CD4-positive, alpha-beta memory T cell (primary cell): ENCODE measurements around the gene ARHGAP31. TPM values are rescaled to one million over a fixed set of nuclear protein-coding genes. Genes with fewer than 3 reads are reported as not detected.
"Not testable (repeated sequence)": the region's sequence is repeated elsewhere in the genome, so short reads cannot be mapped to it uniquely, and the experiment has no call there.

ENCODE experiments used
- CTCF ChIA-PET: fragments of 350-600 bp; sonication (Branson Sonifier 250); formaldehyde crosslinking; loops from one replicate; lab custom pipeline; 2021; ENCODE audit warnings: inconsistent platforms; ENCODE audit not compliant: partially characterized antibody; lab: Charles Lee
- POLR2A ChIA-PET: fragments of 350-600 bp; sonication (Branson Sonifier 250); formaldehyde crosslinking; loops from one replicate; lab custom pipeline; 2021; ENCODE audit not compliant: partially characterized antibody; lab: Charles Lee
- DNase-seq, 5 donors: peaks; one replicate each; pipeline versions ENCODE4 v3.0.0 to v3.0.0-alpha.2; 2020 to 2022; ENCODE audit warnings: mixed read lengths in 1 of 5
- H3K27ac ChIP-seq: one replicate; pipeline ENCODE4 v1.7.0; 2013; ENCODE audit warnings: low read depth, low read length
- H3K27me3 ChIP-seq: 2 replicates; pipeline ENCODE4 v1.7.0; 2013; ENCODE audit warnings: mild to moderate bottlenecking, low read length, moderate library complexity; ENCODE audit not compliant: insufficient read depth
- H3K36me3 ChIP-seq: 2 replicates; pipeline ENCODE4 v1.7.0; 2013; ENCODE audit warnings: mild to moderate bottlenecking, low read length, moderate library complexity; ENCODE audit not compliant: insufficient read depth
- H3K4me1 ChIP-seq: 2 replicates; pipeline ENCODE4 v1.7.0; 2013; ENCODE audit warnings: mild to moderate bottlenecking, low read length, moderate library complexity; ENCODE audit not compliant: insufficient read depth
- H3K4me3 ChIP-seq, 2 donors: one replicate each; pipeline ENCODE4 v1.7.0; 2013; ENCODE audit warnings: low read length in 2 of 2, mild to moderate bottlenecking in 1 of 2
- H3K9me3 ChIP-seq, 2 donors: one replicate each; pipeline ENCODE4 v1.7.0; 2013; ENCODE audit warnings: low read length in 2 of 2, control low read depth in 1 of 2; ENCODE audit not compliant: control insufficient read depth in 1 of 2
- H3K27ac Mint-ChIP-seq, 7 donors: one replicate each; pipeline ENCODE4 v1.8.0; 2020 to 2021; ENCODE audit warnings: mixed read lengths in 7 of 7, mild to moderate bottlenecking in 6 of 7, inconsistent platforms in 3 of 7, moderate library complexity in 3 of 7
- H3K27me3 Mint-ChIP-seq, 2 donors: one replicate each; pipeline ENCODE4 v1.8.0; 2020 to 2021; ENCODE audit warnings: mixed read lengths in 2 of 2
- H3K36me3 Mint-ChIP-seq, 2 donors: one replicate each; pipeline ENCODE4 v1.8.0; 2020 to 2021; ENCODE audit warnings: mixed read lengths in 2 of 2, inconsistent platforms in 1 of 2, mild to moderate bottlenecking in 1 of 2
- H3K4me1 Mint-ChIP-seq, 4 donors: one replicate each; pipeline ENCODE4 v1.8.0; 2020 to 2021; ENCODE audit warnings: mixed read lengths in 4 of 4, mild to moderate bottlenecking in 1 of 4
- H3K4me3 Mint-ChIP-seq, 8 donors: one replicate each; pipeline ENCODE4 v1.8.0; 2020 to 2021; ENCODE audit warnings: mixed read lengths in 8 of 8, mild to moderate bottlenecking in 7 of 8, moderate library complexity in 6 of 8, inconsistent platforms in 3 of 8
- H3K9me3 Mint-ChIP-seq, 8 donors: one replicate each; pipeline ENCODE4 v1.8.0; 2020 to 2021; ENCODE audit warnings: mixed read lengths in 8 of 8, mild to moderate bottlenecking in 5 of 8, inconsistent platforms in 3 of 8, moderate library complexity in 1 of 8
- intact Hi-C: fragments of 100-400 bp; cut with micrococcal nuclease; formaldehyde crosslinking; loops from one replicate; pipeline ENCODE4 v1.15.1; 2023
- polyA plus RNA-seq, 2 donors: library from polyadenylated mRNA; unstranded; fragments of 300-500 nt; fragmentation: Illumina TruSeq; gene quantifications; one replicate each; pipeline ENCODE4 v1.2.3, GENCODE V29; 2021
- total RNA-seq, 2 experiments: library from RNA; stranded (reverse); gene quantifications; one replicate each; pipeline ENCODE4 v1.2.3, GENCODE V29; 2021

ARHGAP31 gene
- total and polyA plus RNA-seq, 4 experiments from 2014 or later, result 1.2 to 6.2 (median 5.1) TPM

GRCh38 chr3:119301662-119302061, 7.5 kb downstream of the ARHGAP31 start:
- H3K36me3 ChIP-seq, result no peaks in the 10 kb centered on the region
- ChIA-PET CTCF (no interaction called here), POLR2A (no interaction called here)
- H3K4me1 ChIP-seq, result peaks cover 23% of the 10 kb centered on the region
- Mint-ChIP-seq H3K27me3 (no peaks in the 10 kb centered on the region), H3K36me3 (peaks cover 14% of the 10 kb centered on the region in 2 donors), H3K4me1 (peaks cover 19 to 50% (median 28%) of the 10 kb centered on the region in 4 donors), H3K9me3 (no peaks in the 10 kb centered on the region), H3K4me3 (no peak overlapping the region), H3K27ac (peak overlapping the region in 4 of 7 donors; percentile 1 to 61 (median 25))
- H3K27ac ChIP-seq, result no peak overlapping the region
- no peak overlapping the region for H3K4me3 ChIP-seq
- no peaks in the 10 kb centered on the region for H3K27me3 ChIP-seq
- intact Hi-C loops, result no loop called here
- H3K9me3 ChIP-seq, result no peaks in the 10 kb centered on the region
- no peak for DNase-seq

- Mint-ChIP-seq H3K27ac (no peak overlapping the region), H3K4me1 (peaks cover 11 to 37% (median 18%) of the 10 kb centered on the region in 4 donors), H3K9me3 (no peaks in the 10 kb centered on the region), H3K27me3 (no peaks in the 10 kb centered on the region), H3K4me3 (no peak overlapping the region), H3K36me3 (peaks cover 14 to 15% of the 10 kb centered on the region in 2 donors)
- H3K4me3 ChIP-seq, result no peak overlapping the region
- no peaks in the 10 kb centered on the region for H3K27me3 ChIP-seq
- no peaks in the 10 kb centered on the region for H3K9me3 ChIP-seq
- no peak overlapping the region for H3K27ac ChIP-seq
- CTCF ChIA-PET, result no interaction called here
- peaks cover 10% of the 10 kb centered on the region for H3K4me1 ChIP-seq
- no peak for DNase-seq
- intact Hi-C loops, result no loop called here
- POLR2A ChIA-PET, result interaction anchor here (1.2 to 2.5 kb wide), 2 partner anchors 8 to 20 kb away, joined by 3 to 12 read pairs; partner anchors contain the start of gene ARHGAP31
- no peaks in the 10 kb centered on the region for H3K36me3 ChIP-seq
Observed at GRCh38 chr3:119302697-119303551, 8.7 kb downstream of the ARHGAP31 start.

- no peaks in the 10 kb centered on the region for H3K27me3 Mint-ChIP-seq
- H3K4me1 Mint-ChIP-seq, result peaks cover 7 to 28% (median 9%) of the 10 kb centered on the region in 4 donors
- POLR2A ChIA-PET, result interaction anchor here (0.7 to 2.5 kb wide), 3 partner anchors 10 to 733 kb away, joined by 3 to 12 read pairs (median 3); partner anchors contain the start of gene ARHGAP31
- intact Hi-C loops, result no loop called here
- Histone ChIP-seq H3K4me1 (peaks cover 7% of the 10 kb centered on the region), H3K36me3 (no peaks in the 10 kb centered on the region), H3K9me3 (no peaks in the 10 kb centered on the region), H3K27me3 (no peaks in the 10 kb centered on the region), H3K4me3 (no peak overlapping the region), H3K27ac (no peak overlapping the region)
- peaks cover 6 to 22% of the 10 kb centered on the region in 2 donors for H3K36me3 Mint-ChIP-seq
- peak overlapping the region in 2 of 7 donors; percentile 18 to 57 for H3K27ac Mint-ChIP-seq
- no peaks in the 10 kb centered on the region for H3K9me3 Mint-ChIP-seq
- DNase-seq, result no peak
- H3K4me3 Mint-ChIP-seq, result no peak overlapping the region
- CTCF ChIA-PET, result no interaction called here
Observed at GRCh38 chr3:119304201-119304713, 10.1 kb downstream of the ARHGAP31 start.

GRCh38 chr3:119305286-119305685, 11.1 kb downstream of the ARHGAP31 start:
- Mint-ChIP-seq H3K27ac (peak overlapping the region in 1 of 7 donors; percentile 62), H3K4me1 (peaks cover 6 to 31% (median 8%) of the 10 kb centered on the region in 4 donors), H3K27me3 (no peaks in the 10 kb centered on the region), H3K4me3 (no peak overlapping the region), H3K9me3 (no peaks in the 10 kb centered on the region), H3K36me3 (peaks cover 6 to 23% of the 10 kb centered on the region in 2 donors)
- Histone ChIP-seq H3K9me3 (no peaks in the 10 kb centered on the region), H3K4me3 (no peak overlapping the region), H3K27ac (no peak overlapping the region), H3K36me3 (no peaks in the 10 kb centered on the region), H3K4me1 (peaks cover 7% of the 10 kb centered on the region), H3K27me3 (no peaks in the 10 kb centered on the region)
- CTCF ChIA-PET, result interaction anchor here (0.8 to 1.2 kb wide), 2 partner anchors 11 to 16 kb away, joined by 3 read pairs; partner anchors contain the start of gene ARHGAP31
- intact Hi-C loops, result no loop called here
- DNase-seq, result no peak
- POLR2A ChIA-PET, result interaction anchor here (0.7 to 2.5 kb wide), 3 partner anchors 11 to 732 kb away, joined by 3 to 12 read pairs (median 3); partner anchors contain the start of gene ARHGAP31

- H3K36me3 ChIP-seq, H3K4me3 ChIP-seq, H3K27ac Mint-ChIP-seq, DNase-seq, H3K27ac ChIP-seq, H3K9me3 ChIP-seq, H3K27me3 Mint-ChIP-seq, intact Hi-C loops, H3K27me3 ChIP-seq, H3K4me1 ChIP-seq, H3K9me3 Mint-ChIP-seq, H3K4me3 Mint-ChIP-seq: not testable (repeated sequence)
- Mint-ChIP-seq H3K4me1 (peaks cover 4 to 35% (median 11%) of the 10 kb centered on the region in 4 donors), H3K36me3 (peaks cover 9 to 29% of the 10 kb centered on the region in 2 donors)
- POLR2A ChIA-PET, result interaction anchor here (0.9 to 1.4 kb wide), 2 partner anchors 12 to 13 kb away, joined by 3 read pairs; partner anchors contain the start of gene ARHGAP31
- CTCF ChIA-PET, result interaction anchor here (0.9 kb wide), 1 partner anchor 8 kb away, joined by 3 read pairs; no protein-coding TSS in a partner anchor
Observed at GRCh38 chr3:119306378-119306777, 12.2 kb downstream of the ARHGAP31 start.

- no peak overlapping the region for H3K4me3 Mint-ChIP-seq
Observed at GRCh38 chr3:119308355-119308754, 14.2 kb downstream of the ARHGAP31 start.

GRCh38 chr3:119309591-119309990, 15.4 kb downstream of the ARHGAP31 start:
- no peak overlapping the region for H3K4me3 Mint-ChIP-seq
- no peaks in the 10 kb centered on the region for H3K9me3 Mint-ChIP-seq
- H3K36me3 ChIP-seq, result no peaks in the 10 kb centered on the region
- H3K27me3 ChIP-seq, result no peaks in the 10 kb centered on the region
- H3K36me3 Mint-ChIP-seq, result peaks cover 7 to 29% of the 10 kb centered on the region in 2 donors
- POLR2A ChIA-PET, result no interaction called here
- H3K9me3 ChIP-seq, result no peaks in the 10 kb centered on the region
- H3K4me1 Mint-ChIP-seq, result peaks cover 5 to 19% (median 11%) of the 10 kb centered on the region in 4 donors
- no peaks in the 10 kb centered on the region for H3K4me1 ChIP-seq
- no peaks in the 10 kb centered on the region for H3K27me3 Mint-ChIP-seq
- no peak overlapping the region for H3K4me3 ChIP-seq
- H3K27ac Mint-ChIP-seq, result no peak overlapping the region
- CTCF ChIA-PET, result no interaction called here
- intact Hi-C loops, result no loop called here
- no peak overlapping the region for H3K27ac ChIP-seq
- DNase-seq, result no peak

More at GRCh38 chr3:119308355-119308754, 14.2 kb downstream of the ARHGAP31 start:
- intact Hi-C loops, result no loop called here
- H3K9me3 Mint-ChIP-seq, result no peaks in the 10 kb centered on the region
- Histone ChIP-seq H3K9me3 (no peaks in the 10 kb centered on the region), H3K27ac (no peak overlapping the region), H3K27me3 (no peaks in the 10 kb centered on the region), H3K4me1 (no peaks in the 10 kb centered on the region), H3K4me3 (no peak overlapping the region), H3K36me3 (no peaks in the 10 kb centered on the region)
- H3K4me1 Mint-ChIP-seq, result peaks cover 5 to 23% (median 7%) of the 10 kb centered on the region in 4 donors
- ChIA-PET CTCF (interaction anchor here (1.4 kb wide), 1 partner anchor 12 kb away, joined by 3 read pairs; no protein-coding TSS in a partner anchor), POLR2A (no interaction called here)
- H3K27ac Mint-ChIP-seq, result no peak overlapping the region
- no peak for DNase-seq
- H3K36me3 Mint-ChIP-seq, result peaks cover 12 to 28% of the 10 kb centered on the region in 2 donors
- no peaks in the 10 kb centered on the region for H3K27me3 Mint-ChIP-seq
